HG02981 (cell line): ENCODE data around the gene ZNF629.

ENCODE experiments used
- ATAC-seq: cut with Tn5 transposase; IDR thresholded peaks from one replicate; pipeline ENCODE4 v1.9.1; 2021; ENCODE audit warnings: mild to moderate bottlenecking, moderate library complexity; ENCODE audit not compliant: unreplicated experiment

The ZNF629 gene

DNA sequence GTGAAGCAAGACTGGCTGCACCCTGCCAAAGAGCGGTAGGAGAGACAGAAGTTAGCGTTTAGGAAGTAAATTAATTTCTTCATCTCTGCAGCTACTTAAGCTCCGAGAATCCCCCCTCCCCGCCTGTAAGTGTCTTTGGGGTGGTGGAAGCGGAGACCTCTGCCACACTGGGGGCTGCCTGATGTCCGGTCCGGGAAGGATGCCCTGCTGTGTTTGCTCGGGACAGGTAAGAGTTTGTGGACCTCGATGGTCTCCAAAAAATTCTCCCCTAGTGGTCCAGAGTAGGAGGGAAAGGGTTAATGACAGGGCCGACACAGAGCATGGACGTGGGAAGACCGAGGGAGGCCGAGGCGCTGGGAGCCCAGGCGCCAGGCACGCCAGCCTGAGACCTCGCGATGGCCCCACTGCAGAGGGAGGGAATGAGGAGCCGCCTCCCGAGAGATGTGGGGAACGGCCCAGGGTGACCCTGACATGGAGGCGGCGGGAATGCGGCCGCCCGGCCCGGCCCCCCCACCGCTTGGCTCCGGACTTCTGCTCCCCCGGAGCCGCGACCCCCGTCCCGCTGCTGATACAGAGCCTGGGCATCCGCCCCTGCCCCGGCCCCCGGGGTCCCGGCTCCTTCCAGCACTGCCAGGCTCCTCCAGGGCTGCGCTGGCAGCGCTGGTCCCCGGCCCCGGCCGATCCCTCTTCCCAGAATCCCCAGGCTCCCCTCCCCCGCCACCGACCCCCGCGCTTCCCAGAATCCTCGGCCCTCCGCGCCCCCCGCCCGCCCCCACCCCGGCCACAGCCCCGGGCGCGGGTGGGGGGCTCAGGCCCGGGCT, 680 bp downstream of the ZNF629 start:
- no peak for ATAC-seq

DNA sequence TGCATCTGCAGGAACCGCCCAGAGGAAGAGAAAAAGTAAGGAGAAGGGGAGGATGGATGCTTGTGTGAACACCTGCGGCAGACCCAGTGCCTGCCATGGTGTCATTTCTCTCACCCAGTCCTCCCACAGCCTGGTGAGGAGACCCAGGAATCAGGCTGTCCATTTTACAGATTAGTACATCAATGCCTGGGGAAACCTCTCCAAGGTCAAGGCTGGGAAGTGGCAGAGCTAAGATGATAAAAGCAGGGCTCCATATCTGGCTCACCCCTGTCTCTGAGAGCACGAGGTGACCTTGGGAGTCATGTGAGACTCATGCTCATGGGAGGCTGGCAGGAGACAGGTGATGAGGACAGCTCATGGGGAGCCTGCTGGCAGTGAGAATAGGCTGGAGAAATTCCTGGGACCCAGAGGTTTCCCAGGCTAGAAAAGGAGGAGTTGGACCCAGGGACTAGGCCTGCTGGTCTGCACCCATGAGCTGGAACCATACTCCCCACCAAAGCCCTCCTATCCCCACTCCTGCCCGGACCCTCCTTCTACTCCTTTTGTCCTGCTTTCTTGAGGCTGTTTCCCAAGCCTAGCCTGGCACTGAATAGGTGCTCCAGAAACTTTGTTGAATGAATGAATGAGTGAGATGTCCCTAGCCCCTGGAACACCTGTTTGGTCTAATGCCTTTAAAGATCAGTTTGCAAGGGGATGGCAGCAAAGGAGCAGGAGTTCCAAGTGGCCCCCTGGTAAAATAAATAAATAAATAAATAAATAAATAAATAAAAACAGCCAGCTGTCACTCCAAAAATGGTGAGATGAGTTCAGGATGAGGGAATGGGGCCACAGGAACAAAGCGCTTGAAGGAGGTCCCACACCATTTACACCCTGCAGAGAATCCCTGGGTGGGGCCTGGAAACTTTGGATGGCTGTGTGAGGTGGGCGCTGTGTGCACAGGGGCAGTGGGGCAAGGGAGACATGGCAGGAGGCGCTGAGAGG, 1.6 kb downstream of the ZNF629 start:
- ATAC-seq, result no peak

DNA sequence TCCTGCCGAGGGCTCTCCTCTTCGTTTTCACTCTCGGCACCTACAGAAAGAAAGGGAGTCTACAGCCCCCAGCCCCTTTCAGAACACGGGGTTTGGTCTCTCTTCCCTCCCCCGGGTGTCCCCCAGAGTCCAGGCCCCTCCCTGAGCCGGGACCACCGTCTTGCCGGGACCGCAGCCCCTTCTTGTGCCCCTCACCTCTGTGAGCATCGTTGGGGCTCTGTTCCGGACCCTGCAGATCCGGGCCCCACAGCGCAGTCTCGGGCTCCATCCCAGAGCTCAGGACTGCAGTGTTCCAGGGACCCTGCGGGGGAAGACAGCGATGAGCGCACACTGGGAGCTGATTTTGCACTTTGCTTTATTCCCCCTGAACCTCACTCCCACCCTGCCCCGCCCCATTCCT, 2.8 kb downstream of the ZNF629 start:
- no peak for ATAC-seq

DNA sequence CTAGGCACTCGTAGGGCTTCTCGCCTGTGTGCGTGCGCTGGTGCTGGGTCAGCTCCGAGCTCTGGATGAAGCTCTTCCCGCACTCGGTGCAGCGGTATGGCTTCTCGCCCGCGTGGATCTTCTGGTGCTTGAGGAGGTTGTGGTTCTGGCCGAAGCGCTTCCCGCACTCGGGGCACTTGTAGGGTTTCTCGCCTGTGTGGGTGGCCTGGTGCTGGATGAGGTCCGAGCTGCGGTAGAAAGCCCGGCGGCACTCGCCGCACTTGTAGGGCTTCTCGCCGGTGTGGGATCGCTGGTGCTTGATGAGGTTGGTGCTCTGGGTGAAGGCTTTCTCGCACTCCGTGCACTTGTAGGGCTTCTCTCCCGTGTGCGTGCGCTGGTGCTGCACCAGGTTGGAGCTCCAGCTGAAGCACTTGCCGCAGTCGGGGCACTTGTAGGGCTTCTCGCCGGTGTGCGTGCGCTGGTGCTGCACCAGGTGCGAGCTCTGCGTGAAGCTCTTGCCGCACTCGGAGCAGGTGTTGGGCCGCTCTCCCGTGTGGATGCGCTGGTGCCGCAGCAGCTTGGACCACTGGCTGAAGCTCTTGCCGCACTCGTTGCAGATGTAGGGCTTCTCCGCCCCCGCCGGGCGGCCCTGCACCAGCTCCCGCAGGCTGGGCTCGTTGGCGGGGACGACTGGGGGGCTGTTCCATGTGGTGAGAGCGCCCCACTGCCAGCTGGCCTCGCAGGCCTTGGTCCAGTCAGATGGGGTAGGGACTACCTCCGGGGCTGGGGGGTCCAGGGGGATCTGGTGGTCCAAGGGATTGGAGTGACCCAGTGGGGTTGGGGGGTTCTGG, 3.5 kb downstream of the ZNF629 start:
- no peak for ATAC-seq

DNA sequence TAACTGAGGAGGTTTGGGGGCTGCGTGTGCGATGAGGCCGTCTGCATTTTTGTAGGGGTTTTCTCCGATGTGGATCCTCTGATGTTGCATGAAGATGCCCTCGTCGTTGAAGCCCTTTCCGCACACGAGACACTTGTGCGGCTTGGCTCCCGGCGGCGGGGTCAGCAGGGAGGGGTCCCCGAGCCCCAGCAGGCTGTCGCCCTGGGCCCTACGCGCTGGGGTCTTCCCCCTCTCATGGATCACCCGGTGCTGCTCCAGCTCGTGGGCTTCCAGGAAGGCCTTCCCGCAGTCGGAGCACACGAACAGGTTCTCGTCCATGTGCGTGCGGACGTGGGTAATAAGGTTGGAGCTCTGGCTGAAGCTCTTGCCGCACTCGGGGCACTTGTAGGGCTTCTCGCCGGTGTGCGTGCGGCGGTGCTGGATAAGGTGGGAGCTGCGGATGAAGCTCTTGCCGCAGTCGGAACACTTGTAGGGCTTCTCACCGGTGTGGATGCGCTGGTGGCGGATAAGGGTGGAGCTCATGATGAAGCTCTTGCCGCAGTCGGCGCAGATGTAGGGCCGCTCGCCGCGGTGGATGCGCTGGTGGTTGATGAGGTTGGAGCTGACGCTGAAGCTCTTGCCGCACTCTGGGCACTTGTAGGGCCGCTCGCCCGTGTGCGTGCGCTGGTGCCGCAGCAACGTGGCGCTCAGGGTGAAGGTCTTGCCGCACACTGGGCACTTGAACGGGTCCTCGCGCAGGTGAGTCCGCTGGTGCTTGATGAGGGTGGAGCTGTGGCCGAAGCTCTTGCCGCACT, 4.3 kb downstream of the ZNF629 start:
- no peak for ATAC-seq

DNA sequence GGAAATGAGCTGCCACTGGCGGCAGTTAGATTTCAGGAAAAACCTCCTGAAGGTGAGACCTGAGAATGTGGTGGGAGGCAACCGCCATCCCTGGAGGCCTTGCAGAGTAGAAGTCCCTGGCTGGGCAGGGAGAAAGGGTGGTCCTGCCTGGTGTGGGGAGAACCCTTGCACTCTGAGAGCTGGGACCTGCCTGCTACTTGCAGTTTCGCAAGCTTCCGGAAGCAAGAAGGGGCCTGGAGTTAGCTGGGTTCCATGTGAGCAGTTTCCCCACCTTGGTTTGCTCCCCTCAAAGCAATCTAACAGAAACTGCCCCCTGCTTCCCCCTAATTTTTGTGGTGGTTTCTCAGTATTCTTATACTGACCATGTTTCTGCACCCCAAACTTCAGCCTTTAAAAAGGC, 6.5 kb downstream of the ZNF629 start:
- ATAC-seq, result no peak

DNA sequence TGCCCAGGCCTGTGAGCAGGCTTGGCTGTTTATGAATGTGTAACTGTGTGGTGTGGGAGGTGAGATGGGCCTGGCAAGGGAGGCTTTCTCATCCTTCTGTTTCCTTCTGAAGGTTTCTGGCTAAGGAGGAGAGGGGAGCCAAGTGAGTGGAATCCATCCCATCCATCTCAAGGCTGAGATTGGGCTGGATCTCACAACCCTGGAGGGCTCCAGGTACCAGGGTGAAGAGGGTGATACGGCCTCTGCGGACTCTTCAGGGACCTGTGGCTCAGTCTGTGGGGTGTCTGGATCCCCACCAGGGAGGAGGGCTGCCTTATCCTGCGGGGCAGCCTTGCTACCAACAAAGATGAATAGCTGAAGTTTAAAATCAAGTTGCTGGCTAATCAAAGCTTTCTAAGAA, 7.0 kb downstream of the ZNF629 start:
- no peak for ATAC-seq

DNA sequence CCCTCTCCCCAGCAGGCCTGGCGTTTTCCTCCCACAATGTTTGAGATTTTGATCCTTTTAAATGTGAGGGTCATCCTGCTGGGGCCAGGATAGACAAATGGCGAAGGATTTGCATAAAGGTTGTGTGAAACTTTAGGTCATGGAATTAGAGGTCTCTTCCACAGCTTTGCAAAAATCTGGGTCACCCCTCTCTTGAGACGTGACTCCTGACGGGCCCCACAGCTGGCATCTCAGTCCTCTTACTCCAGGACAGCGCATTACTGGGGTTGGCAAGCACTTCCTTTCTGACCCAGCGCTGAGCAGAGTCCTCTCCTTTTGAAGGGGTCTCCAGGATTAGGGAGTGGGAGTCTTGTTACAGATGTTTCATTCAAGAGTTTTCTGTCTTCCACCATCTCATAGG, 7.4 kb downstream of the ZNF629 start:
- no peak for ATAC-seq

DNA sequence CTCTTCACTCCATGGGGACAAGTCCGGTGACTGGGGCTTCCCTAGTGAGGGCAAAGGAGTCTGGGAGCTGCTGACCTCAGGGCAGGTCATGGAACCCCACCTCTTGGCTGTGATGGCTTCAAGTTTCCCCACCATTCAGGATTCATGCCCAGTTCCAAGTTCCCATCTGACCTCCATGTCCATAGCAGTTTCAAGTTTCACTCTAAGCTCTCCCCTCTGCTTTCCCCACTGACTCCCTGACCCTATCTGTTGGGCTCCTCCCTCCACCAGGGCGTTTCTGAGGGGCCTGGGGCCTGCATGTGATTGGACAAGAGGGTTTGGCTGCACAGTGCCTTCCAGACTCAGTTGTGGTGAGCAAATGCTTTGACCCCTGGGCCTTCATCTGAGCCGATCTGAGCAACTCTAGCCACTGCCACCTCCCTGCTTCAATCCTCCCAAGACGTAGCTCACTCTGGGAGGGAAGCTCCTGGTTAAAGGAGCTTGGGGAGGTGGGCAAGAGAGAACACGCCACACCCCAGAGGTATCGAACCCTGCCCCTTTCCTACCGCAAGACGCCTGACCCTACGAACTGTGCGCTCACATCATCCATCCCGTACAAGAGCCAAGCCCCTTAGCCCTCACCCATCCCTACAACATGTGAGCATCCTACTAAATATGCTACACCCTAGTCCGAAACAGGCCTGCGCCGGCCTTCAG, 8.3 kb downstream of the ZNF629 start:
- ATAC-seq, result no peak

DNA sequence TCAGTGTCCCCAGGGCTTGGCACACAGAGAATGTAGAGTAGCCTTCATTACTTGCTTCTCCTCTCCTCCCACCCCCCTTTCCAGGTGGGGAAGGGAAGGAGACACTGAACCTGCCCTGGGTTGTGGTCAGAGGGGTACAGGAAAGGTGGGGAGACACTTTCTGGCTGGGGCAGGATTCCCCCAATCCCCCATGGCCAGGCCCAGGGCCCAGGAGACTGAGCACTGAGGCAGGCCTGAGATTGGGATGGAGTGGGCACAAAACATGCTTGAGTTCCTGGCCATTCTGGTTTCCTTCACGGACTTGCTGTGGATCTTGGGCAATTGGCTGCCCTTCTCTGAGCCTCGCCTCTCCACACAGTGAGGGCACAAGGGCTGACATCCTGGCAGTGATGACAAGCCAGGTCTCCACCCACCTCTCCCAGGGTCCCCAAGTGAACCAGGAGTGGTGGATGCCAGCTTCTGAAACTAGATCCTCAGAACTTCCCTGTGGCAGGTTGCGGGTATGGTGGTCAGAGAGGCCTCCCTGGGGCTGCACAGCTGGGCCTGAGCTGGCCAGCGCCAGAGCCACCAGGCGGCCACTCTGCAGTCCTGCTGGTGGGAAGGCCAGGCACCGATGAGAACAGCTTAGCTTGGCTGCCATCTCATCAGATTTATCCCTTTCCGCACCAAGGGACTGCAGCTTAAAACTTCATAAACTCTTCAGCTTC, 9.3 kb downstream of the ZNF629 start:
- ATAC-seq, result no peak

DNA sequence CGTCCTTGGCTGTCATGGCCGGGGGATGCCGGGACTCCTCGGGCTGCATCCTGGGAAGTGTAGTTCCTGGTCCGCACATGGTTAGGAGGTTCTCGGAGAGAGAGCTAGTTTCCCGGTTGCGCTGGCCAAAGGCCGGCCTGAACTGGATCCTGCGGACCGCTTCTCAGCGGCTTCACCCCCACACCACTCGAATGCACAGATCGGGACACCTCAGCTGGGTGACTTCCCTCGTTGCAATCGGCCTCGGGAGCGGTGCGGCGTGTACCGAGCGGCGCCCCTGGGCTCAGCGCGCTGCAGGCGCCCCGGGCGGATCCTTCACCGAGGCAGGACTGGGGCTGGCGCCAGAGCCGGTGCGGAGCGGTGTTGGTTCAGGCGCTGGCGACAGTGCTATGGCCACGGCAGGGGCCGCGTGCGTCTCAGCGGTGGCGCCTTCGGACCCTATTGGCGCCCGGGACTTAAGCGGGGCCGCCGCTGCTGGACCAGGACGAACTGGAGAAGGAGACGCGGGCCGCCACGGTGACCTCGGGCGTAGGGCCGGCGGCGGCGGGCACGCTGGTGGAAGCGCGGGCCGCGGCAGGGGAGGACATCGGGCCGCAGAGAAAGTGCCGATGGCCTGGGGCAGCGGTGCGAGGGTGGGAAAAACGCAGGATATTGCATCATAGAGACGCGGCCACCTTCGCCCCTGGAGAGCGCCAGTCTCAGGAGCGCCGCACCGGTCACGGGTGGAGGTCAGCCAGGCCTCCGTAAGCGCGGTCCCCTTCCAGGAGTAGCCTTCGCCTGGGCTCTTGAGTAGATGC, 11.4 kb downstream of the ZNF629 start:
- peak; percentile 55 for ATAC-seq

DNA sequence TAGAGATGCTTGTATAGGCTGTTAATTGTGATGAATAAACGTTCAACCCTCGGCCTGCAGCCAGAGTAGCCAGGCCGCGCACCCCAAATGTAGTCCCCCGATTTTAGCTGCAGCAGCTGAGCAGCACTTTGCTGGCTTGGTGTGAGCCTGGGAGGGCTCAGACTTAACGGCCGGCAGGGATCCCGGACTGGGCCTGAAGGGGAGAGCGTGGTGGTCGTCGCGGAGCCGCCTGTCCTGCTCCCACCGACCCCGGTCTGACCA, 11.9 kb downstream of the ZNF629 start:
- ATAC-seq, result no peak

DNA sequence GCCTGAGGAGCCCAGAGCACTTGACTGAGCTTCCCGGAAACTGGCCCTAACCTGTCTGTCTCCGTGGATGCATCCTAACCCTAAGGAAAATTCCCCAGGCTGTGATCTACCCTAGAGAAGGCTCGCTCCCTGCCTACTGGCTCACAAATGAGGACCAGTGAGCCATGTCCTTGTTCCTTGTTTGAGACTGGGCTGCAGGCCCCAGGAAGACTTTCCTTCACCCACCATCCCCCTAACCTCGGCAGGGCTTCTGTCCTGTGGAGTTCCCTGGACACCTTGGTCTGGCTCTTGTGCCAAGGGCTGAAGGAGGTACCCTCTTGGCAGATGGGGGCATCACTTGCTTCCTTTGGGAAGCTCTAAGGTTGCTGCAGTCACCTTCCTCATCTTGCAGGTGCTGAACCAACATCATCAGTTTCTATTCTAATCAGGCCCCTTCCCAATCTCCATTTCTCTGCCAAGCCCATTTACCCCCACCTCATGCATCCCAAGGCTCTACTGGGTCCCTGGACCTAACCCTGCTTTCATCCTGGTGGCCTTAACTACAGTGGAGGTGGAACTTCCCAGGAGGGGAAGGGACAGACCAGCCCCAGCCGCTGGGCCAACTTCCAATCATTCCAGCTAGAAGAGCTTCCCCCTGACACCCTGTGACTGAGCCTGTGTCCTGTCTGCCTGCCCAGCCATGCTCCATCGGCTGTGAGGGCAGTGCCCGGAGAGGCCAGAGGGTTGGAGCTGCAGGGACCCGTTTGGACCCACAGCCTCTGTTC, 12.5 kb downstream of the ZNF629 start:
- no peak for ATAC-seq

DNA sequence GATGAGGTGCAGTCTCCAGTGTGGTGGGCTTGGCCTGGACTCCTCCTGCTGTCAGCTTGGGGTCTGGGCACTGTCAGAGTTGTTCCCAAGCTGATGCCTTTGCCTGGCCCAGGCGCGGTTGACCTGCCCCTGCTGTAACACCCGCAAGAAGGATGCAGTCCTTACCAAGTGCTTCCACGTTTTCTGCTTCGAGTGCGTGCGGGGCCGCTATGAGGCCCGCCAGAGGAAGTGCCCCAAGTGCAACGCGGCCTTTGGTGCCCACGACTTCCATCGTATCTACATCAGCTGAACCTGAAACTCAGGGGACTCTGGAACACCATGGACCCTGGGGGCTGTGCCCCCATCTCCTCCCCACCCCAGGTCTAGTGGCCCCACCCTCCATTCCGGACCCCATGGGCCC, 13.2 kb downstream of the ZNF629 start:
- no peak for ATAC-seq

DNA sequence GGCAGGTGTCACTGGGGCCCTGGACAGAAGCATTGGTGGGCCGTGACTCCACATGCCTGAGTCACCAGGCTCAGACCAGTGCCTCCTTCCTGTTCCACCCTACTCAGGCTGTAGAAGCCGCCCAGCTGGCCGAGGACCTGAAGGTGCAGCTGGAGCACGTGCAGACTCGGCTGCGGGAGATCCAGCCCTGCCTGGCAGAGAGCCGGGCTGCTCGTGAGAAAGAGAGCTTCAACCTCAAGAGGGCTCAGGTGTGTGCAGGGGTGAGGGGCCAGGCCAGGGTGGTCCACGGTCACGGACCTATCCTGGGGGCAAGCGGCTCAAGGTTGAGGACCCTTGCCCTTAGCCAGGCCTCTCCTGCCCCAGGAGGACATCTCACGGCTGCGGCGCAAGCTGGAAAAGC, 15.3 kb downstream of the ZNF629 start:
- ATAC-seq, result no peak

DNA sequence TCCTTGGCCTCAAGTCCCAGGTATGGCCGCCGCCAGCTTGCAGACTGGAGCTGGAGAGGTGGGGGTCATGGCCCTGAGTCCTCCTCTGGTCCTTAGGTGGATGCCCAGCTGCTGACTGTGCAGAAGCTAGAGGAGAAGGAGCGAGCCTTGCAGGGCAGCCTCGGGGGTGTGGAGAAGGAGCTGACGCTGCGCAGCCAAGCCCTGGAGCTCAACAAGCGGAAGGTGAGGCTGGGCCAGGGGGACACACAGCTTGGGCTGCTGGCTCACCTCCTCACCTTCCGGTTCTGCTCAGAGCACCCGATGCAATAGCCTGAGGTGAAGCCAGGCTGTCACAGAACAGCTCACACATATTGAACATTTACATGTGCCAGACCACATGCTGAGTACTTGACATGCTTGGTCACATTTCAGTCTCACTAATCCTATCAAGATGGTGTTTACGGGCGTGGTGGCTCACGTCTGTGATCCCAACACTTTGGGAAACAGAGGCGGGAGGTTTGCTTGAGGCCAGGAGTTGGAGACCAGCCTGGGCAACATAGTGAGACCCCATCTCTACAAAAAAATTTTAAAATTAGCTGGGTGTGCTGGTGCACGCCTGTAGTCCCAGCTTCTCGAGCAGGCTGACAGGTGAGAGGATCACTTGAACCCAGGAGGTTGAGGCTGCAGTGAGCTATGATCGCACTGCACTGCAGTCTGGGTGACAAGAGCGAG, 17.5 kb downstream of the ZNF629 start:
- ATAC-seq, result no peak

DNA sequence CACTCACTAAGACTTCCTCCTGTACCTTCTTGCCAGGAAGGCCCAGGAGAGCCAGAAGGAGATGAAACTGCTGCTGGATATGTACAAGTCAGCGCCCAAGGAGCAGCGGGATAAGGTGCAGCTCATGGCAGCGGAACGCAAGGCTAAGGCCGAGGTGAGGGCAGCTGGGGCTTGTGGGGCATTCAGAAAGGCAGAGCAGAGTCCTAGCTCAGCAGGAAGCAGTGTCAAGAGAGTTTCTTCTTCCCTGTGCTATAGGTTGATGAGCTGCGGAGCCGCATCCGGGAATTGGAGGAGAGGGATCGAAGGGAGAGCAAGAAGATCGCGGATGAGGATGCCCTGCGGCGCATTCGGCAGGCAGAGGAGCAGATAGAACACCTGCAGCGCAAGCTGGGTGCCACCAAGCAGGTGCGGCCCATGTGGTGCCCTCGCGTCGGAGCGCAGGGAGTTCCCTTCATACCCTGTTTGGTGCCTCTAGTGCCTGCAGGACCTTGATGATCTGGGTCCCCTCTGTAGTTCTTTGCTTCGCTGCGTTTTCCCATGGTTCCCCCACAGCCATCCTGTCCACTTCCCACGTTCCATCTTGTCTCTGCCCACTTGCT, 18.3 kb downstream of the ZNF629 start:
- no peak for ATAC-seq
